ENCODE data around the gene SH2D4B.

- TF ChIP-seq CTCF (IDR thresholded peaks at IDR 0.05) (no peak), EP300 (IDR thresholded peaks at IDR 0.05) (no peak), POLR2AphosphoS5 (IDR thresholded peaks at IDR 0.05) (no peak)
These were observed 43.2 kb downstream of the SH2D4B start for GRCh38 chr10:80580638-80581468.
